DMS79 (cell line): ENCODE results near the gene POLDIP2.
A peak's percentile ranks its signal among the peaks of the same experiment; 100 is the strongest.

Experiments
- DNase-seq: peaks from one replicate; lab custom pipeline; 2025; lab: John Stamatoyannopoulos, UW

Gene POLDIP2

GRCh38 chr17:28390141-28390540 lies 32.8 kb upstream of the POLDIP2 start:
- DNase-seq = no peak

- no peak for DNase-seq
Observed at GRCh38 chr17:28388106-28388505, 30.8 kb upstream of the POLDIP2 start.

GRCh38 chr17:28386391-28386790 lies 29.1 kb upstream of the POLDIP2 start:
- no peak for DNase-seq

DNA sequence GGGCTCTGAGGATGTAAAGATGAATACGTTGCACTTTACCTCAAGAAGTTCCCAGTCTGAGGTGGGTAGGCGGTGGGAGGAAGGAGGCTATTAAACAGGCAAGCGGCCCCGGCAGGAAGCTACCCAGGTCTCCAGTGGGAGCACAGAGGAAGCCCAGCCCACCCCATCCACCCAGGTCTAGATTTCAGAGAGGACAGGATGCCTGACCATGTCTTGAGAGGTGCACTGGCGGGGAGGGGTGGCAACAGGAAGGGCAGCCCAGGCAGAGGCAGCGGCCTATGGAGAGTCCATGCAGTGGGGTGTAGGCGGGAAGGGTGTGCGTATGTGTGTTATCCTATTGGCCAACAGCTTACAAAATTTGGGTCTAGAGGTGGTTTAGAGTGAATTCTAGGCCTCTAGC lies 28.1 kb upstream of the POLDIP2 start:
- DNase-seq = peak; percentile 10

DNA sequence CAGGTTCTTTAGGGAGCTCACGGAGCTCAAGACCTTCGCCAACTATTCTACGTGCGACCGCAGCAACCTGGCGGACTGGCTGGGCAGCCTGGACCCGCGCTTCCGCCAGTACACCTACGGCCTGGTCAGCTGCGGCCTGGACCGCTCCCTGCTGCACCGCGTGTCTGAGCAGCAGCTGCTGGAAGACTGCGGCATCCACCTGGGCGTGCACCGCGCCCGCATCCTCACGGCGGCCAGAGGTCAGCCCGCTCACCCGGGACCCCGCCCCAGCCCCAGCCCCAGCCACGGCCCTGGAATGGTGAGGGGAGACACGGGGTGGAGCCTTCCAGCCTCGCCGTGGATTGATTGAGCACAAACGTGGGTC lies 27.7 kb upstream of the POLDIP2 start:
- DNase-seq = no peak

DNA sequence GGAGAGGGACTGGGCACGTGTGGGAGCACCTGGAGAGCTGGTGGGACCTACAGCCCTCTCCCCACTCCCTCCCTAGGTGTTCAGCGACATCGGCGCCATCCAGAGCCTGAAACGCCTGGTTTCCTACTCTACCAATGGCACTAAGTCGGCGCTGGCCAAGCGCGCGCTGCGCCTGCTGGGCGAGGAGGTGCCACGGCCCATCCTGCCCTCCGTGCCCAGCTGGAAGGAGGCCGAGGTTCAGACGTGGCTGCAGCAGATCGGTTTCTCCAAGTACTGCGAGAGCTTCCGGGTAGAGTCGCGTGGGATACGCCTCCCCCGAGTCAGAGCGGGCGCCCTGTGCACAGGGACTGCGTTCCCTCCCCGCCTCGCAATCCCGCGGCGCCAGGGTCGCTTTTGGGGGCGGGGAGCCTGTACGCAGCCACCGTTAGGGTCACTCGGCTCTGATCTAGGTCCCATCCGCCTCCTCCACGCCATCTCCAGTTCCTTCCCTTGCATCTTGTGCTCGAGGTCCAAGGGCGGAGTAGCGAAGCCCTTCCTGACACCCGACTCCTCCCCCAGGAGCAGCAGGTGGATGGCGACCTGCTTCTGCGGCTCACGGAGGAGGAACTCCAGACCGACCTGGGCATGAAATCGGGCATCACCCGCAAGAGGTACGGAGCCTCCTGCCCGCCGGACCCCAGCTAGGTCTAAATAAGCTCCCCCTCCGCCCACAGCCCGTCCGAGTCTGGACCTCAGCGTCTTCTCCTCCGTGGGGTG lies 27.1 kb upstream of the POLDIP2 start:
- DNase-seq = peak; percentile 93

GRCh38 chr17:28381141-28381825 lies 24.0 kb upstream of the POLDIP2 start:
- no peak for DNase-seq

- peak; percentile 89 for DNase-seq
Observed at GRCh38 chr17:28379814-28380801, 22.8 kb upstream of the POLDIP2 start.

DNA sequence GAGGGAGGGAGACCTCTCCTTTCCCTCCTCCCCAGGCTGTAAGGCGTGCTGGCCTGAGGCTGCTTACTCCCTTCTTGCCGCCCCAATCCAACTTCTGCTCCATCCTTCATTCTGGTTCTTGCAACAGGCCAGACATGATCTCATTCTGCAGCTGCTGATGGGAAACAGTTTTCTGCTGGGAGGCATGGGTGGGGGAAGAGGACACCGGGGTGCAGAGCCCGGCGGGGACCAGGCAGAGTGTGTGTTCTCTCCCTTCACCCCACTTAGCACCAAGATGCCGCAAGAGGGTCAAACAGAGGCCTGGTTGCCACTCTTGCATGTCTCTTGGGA lies 15.6 kb upstream of the POLDIP2 start:
- DNase-seq = no peak

- no peak for DNase-seq
Observed at GRCh38 chr17:28372203-28372944, 15.0 kb upstream of the POLDIP2 start.

GRCh38 chr17:28371245-28372202 lies 14.2 kb upstream of the POLDIP2 start, which contains the start of gene SARM1:
Gene SARM1, plus strand, starts transcription at chr17:28371694. Its CDS starts 339 bp downstream, at chr17:28372033.
- DNase-seq = peak; percentile 88

DNA sequence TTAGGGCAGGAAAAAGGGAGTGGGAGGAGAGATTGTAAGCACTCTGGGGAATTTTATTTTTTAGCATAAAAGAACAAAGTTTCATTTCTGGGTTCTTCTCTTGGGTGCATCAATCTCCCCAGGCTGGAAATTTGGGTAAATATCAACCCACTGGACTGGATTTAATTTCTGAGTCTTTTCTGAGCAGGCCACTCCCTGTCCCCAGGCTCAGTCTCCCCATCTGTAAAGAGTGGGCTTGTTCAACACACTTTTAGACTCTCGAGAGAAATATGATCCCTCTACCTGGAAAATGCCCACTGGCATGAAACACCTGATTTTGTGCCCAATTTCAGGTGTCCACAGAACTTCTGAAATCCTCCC lies 13.4 kb upstream of the POLDIP2 start:
- no peak for DNase-seq

- no peak for DNase-seq
Observed at GRCh38 chr17:28370035-28370743, 12.9 kb upstream of the POLDIP2 start, which contains the start of gene VTN. Gene VTN, minus strand, starts transcription at chr17:28370307. Its CDS starts 104 bp downstream, at chr17:28370203.

DNA sequence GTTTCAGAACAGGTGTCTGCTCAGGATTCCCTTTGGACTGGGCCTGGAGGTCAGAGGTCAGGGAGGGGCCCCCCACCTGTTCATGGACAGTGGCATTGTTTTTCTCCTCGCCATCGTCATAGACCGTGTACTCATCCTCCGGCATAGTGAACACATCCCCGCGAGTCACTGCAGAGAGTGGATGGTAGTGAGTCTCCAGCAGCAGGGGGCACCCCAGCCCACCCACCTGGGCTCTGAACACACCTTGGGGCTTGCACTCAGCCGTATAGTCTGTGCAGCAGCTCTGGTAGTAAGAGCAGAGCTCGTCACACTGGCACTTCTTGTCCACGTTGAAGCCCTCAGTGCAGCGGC lies 12.3 kb upstream of the POLDIP2 start:
- DNase-seq = no peak

GRCh38 chr17:28368915-28369683 lies 11.8 kb upstream of the POLDIP2 start:
- no peak for DNase-seq

DNA sequence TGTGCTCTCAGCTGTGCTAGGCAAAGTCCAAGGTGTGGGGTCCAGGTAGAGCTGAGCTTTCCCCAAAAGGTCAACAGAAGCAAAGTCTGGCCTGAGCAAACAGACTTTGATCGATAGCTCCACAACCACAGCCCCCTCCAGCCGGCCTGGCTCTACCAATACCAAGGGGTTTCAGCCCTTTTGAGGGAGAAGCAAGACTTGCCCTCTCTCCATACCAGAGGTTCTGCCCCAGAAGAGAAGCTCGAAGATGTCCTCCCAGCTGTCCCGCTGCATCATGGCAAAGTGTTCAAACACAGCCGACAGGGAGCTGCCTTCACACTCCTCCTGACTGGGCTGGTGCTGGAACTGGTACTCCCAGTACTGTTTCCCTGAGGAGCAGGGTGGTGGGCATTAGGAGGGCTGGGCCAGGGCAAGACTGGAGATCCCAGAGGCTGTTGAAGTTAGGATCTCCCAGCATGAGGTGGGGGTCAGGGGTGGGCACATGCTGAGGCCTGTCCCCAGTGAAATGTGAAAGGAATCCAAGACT lies 11.0 kb upstream of the POLDIP2 start:
- no peak for DNase-seq

DNA sequence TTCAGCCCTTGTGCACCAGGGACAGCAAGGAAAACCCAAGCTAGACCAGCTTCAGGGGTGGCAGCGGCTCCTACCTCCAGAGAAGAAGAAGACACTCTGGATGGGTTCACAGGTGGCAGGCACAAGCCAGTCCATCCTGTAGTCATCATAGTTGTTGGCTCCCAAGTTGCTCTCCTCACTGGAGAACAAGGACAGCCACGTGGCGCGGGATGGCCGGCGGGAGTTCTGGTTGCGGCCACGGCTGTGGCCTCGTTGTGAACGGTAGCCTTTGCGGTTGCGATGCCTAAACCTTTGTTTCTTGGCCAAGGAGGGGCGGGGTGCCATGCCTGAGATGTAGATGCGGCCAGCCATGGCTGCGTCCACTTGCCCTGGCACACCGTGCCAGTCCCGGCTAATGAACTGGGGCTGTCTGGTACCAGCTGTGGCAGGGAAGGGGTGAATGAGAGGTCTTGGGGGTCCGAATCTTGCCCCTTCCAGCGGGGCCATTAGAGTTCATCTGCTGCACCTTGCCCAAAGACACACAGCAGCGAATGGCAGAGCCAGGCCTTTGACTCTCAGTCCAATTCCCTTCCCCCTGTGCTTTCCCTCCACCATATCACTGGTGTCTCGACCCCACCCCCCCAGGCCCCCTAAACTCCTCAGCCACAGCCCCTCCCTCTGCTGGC lies 10.4 kb upstream of the POLDIP2 start:
- no peak for DNase-seq

DNA sequence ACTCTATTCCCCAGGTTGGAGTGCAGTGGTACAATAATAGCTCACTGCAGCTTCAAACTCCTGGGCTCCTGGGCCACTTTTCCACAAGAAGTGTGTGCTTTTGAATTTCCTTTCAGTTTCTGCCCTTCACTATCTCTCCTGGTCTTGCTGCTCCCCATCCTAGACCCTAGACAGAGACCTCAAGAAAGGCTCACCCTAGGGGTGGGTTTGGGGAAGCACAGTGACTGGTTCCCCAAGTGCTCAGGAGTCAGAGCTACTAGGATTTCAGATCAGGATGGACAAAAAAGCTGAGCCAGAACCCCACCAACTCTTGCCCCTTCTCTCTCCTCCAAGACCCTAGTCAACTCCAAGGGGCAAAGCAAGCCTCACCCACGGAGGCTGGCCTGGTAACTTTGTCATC lies 9.3 kb upstream of the POLDIP2 start:
- DNase-seq = no peak
